ENCODE measurements around the gene SOX1. TPM values are rescaled to one million over a fixed set of nuclear protein-coding genes. Genes with fewer than 3 reads are reported as not detected.

SOX1 gene
- not detected for total RNA-seq

DNA sequence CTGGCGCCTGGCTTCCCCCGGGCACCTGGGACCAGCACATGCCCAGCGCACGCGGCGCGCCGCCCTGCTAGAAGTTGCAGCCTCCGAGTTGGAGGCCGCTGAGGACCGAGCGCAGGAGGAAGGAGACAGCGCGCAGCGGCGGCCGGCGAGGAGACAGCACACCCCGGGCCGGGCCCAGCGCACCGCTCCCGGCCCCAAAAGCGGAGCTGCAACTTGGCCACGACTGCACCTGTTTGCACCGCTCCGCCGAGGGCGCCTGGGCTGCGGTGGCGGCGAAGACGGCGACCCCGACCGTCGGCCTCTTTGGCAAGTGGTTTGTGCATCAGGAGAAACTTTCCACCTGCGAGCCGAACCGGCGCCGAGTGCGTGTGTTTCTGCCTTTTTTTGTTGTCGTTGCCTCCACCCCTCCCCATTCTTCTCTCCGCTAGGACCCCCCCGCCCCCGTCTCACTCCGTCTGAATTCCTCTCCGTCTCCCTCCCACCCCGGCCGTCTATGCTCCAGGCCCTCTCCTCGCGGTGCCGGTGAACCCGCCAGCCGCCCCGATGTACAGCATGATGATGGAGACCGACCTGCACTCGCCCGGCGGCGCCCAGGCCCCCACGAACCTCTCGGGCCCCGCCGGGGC lies at the start of gene SOX1:
SOX1 (plus strand) TSS at position 34 of the 626 bp plus-strand sequence; CDS start at position 544, 510 bp downstream.
- no peak within 1 kb of the TSS for H3K4me3 ChIP-seq (ENCODE audit: low read length)
- H3K9me3 ChIP-seq (ENCODE audit: low read depth, low read length): no peaks in the 10 kb centered on the region
- H3K27me3 ChIP-seq (ENCODE audit: insufficient read depth, low read length): peaks cover 71% of the 10 kb centered on the region
- H3K4me1 ChIP-seq (ENCODE audit: insufficient read depth, low read length): no peaks in the 10 kb centered on the region

- H3K27me3 ChIP-seq (ENCODE audit: insufficient read depth, low read length): no peaks in the 10 kb centered on the region
- no peaks in the 10 kb centered on the region for H3K9me3 ChIP-seq (ENCODE audit: low read depth, low read length)
- no peaks in the 10 kb centered on the region for H3K4me1 ChIP-seq (ENCODE audit: insufficient read depth, low read length)
- H3K4me3 ChIP-seq (ENCODE audit: low read length): no peak overlapping the region
Measured at GRCh38 chr13:112024577-112024976, 42.4 kb upstream of the SOX1 start.

DNA sequence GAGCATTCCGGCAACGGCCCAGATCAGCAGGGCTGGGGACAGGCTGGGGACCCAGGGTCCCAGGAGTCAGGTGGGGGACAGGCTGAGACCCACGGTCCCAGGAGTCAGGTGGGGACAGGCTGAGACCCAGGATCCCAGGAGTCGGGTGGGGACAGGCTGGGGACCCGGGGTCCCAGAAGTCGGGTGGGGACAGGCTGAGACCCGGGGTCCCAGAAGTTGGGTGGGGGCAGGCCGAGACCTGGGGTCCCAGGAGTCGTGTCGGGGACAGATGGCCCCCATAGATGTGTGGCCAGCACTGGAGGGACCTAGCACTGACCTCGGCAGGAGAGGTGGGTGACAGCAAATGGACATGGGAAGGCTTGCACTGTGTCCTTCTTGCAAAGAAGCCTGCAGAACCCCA lies 39.7 kb upstream of the SOX1 start:
- H3K27me3 ChIP-seq (ENCODE audit: insufficient read depth, low read length): no peaks in the 10 kb centered on the region
- no peaks in the 10 kb centered on the region for H3K4me1 ChIP-seq (ENCODE audit: insufficient read depth, low read length)
- H3K9me3 ChIP-seq (ENCODE audit: low read depth, low read length): no peaks in the 10 kb centered on the region
- H3K4me3 ChIP-seq (ENCODE audit: low read length): no peak overlapping the region

DNA sequence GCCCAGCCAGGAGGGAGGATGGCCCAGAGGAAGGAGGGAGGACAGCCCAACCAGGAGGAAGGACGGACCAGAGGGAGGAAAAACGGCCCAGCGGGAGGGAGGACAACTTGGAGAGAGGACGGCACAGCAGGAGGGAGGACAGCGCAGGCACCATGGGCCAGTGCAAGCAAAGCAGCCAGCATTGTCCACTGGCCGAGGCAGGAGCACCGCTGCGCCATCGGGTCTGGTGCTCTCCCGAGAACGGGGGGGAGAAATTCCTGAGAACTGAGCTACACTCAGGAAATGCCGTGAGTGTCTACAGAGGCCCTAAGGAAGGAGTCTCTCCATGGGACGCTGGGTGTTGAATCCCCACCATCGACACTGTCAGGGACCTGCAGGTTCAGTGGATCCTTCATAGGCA lies 38.5 kb upstream of the SOX1 start:
- Histone ChIP-seq H3K4me1 (ENCODE audit: insufficient read depth, low read length) (no peaks in the 10 kb centered on the region), H3K27me3 (ENCODE audit: insufficient read depth, low read length) (no peaks in the 10 kb centered on the region), H3K9me3 (ENCODE audit: low read depth, low read length) (no peaks in the 10 kb centered on the region), H3K4me3 (ENCODE audit: low read length) (no peak overlapping the region)

- H3K4me1 ChIP-seq (ENCODE audit: insufficient read depth, low read length): no peaks in the 10 kb centered on the region
- H3K9me3 ChIP-seq (ENCODE audit: low read depth, low read length): no peaks in the 10 kb centered on the region
- H3K4me3 ChIP-seq (ENCODE audit: low read length): no peak overlapping the region
- no peaks in the 10 kb centered on the region for H3K27me3 ChIP-seq (ENCODE audit: insufficient read depth, low read length)
Measured at GRCh38 chr13:112029143-112029542, 37.8 kb upstream of the SOX1 start.

DNA sequence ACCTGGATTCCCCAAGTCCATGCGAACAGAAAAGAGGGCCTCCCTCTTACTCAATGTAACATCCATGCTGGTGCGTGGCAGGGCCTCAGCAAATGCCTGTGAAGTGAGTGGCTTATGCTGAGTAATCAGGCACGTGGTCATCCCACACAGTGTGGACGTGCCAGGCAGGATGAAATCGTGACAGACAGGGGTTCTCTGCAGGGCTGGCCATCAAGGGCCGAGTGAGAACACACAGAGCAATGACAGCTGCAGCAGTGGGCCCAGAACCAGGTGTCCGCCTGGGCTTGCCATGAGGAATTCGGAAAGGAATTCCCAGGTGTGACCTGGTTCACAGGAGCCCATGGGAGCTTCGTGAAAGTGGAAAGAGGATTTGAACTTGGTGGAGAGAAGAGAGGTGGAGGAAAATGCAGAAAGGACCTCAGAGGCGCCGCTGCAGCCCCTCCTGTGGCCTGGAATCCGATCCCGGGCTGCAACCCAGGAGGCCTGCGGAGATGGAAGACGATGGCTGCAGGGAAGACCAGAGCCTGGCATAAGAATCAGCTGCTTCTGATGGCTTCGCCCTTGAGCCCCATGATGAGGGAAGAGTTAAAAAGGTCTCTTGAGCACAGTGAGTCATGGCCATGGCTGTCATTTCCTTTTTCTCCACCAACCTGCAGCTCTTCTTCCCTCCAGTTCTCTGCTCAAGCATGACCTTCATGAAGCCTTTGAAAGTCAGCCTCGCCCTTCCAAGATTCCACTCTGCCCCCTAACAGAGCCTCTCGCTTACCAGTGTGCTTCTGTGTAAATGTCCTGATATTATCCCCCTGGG lies 34.6 kb upstream of the SOX1 start:
- Histone ChIP-seq H3K27me3 (ENCODE audit: insufficient read depth, low read length) (no peaks in the 10 kb centered on the region), H3K4me1 (ENCODE audit: insufficient read depth, low read length) (no peaks in the 10 kb centered on the region), H3K4me3 (ENCODE audit: low read length) (no peak overlapping the region), H3K9me3 (ENCODE audit: low read depth, low read length) (no peaks in the 10 kb centered on the region)

DNA sequence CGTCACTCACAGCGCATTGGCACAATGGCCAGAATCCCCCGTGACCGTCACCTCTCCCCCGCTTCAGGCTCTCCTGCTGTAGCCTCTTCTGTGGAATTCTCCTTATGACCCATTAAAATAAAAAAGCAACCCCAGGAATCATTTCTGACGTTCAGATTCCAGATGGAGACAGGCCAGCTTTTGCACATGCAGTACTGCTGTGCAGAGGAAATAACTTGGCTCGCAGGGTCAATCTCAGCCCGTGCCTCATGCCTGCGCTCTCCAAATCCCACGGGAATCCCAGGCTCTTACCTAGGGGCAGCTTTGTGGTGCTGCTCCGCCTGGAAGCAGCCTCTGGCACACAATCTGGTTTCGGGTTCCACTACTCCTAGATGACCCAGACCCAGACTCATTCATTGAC lies 32.7 kb upstream of the SOX1 start:
- H3K4me1 ChIP-seq (ENCODE audit: insufficient read depth, low read length): no peaks in the 10 kb centered on the region
- no peaks in the 10 kb centered on the region for H3K27me3 ChIP-seq (ENCODE audit: insufficient read depth, low read length)
- H3K4me3 ChIP-seq (ENCODE audit: low read length): no peak overlapping the region
- H3K9me3 ChIP-seq (ENCODE audit: low read depth, low read length): no peaks in the 10 kb centered on the region

DNA sequence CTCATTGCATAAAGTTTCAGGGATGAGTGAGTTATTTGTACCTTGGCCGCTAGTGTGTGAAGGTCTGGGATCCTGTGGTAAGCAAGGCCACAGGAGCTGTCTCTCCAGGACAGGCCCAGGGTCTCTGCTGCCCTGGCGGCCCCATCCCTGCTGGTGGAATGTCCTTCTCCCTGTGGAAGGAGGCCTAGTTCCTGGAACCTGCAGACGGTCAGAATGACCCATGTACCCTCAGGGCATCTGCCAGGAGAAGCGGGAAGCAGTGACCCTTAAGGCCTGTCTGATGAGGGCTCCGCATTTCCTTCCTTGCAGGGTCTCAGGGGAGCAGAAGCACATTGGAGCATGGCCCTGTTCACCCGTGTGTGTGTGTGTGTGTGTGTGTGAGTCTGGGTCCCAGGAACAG lies 32.1 kb upstream of the SOX1 start:
- Histone ChIP-seq H3K4me3 (ENCODE audit: low read length) (no peak overlapping the region), H3K4me1 (ENCODE audit: insufficient read depth, low read length) (no peaks in the 10 kb centered on the region), H3K27me3 (ENCODE audit: insufficient read depth, low read length) (no peaks in the 10 kb centered on the region), H3K9me3 (ENCODE audit: low read depth, low read length) (no peaks in the 10 kb centered on the region)

GRCh38 chr13:112042496-112042895 lies 24.5 kb upstream of the SOX1 start:
- Histone ChIP-seq H3K9me3 (ENCODE audit: low read depth, low read length) (no peaks in the 10 kb centered on the region), H3K4me3 (ENCODE audit: low read length) (no peak overlapping the region), H3K4me1 (ENCODE audit: insufficient read depth, low read length) (no peaks in the 10 kb centered on the region), H3K27me3 (ENCODE audit: insufficient read depth, low read length) (peaks cover 7% of the 10 kb centered on the region)

- no peaks in the 10 kb centered on the region for H3K4me1 ChIP-seq (ENCODE audit: insufficient read depth, low read length)
- H3K4me3 ChIP-seq (ENCODE audit: low read length): no peak overlapping the region
- H3K27me3 ChIP-seq (ENCODE audit: insufficient read depth, low read length): peaks cover 82% of the 10 kb centered on the region
- H3K9me3 ChIP-seq (ENCODE audit: low read depth, low read length): no peaks in the 10 kb centered on the region
Measured at GRCh38 chr13:112052213-112052612, 14.7 kb upstream of the SOX1 start.

GRCh38 chr13:112053167-112053743 lies 13.7 kb upstream of the SOX1 start:
- H3K27me3 ChIP-seq (ENCODE audit: insufficient read depth, low read length): peaks cover 86% of the 10 kb centered on the region
- no peaks in the 10 kb centered on the region for H3K4me1 ChIP-seq (ENCODE audit: insufficient read depth, low read length)
- H3K4me3 ChIP-seq (ENCODE audit: low read length): no peak overlapping the region
- no peaks in the 10 kb centered on the region for H3K9me3 ChIP-seq (ENCODE audit: low read depth, low read length)

DNA sequence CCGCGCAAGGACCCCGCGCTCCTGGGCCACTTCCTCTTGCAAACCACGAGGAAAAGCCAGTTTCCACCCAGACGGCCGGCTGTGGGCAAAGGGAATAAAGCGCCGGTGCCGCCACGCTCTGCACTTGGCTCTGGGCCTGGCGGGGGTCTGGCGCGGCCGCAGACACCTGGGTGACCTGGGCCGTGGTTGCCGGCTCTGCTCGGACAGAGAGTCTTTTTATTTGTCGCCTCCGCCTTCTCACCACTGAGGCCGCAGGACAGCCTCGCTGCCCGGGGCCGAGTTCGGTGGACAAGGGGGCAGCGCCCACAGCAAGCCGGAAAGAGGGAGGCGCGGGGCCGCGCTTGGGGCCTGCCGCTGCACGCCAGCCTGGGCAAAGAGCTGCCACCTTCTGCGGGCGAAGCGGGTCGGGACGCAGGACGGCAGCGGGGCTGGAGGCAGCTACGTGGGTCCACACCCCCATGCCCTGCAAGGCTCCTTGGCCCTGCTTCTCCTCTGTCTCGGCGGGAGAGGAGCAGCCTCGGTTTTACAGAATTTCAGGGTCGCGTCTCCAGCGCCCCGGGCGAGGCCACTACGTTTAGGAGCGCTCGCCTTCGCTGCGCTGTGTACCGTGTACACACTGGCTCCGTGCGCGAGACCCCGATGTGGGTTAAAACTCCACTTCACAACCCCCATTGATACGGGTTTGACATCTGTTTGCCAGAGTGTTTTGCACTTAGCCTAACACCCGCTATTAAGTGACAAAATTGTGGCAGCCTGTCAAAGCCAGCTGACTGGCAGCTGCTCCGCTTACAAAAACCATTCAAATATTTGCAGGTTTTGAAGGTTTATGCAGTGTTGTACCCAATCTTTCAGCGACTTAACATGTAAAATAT lies 13.0 kb upstream of the SOX1 start:
- Histone ChIP-seq H3K9me3 (ENCODE audit: low read depth, low read length) (no peaks in the 10 kb centered on the region), H3K4me1 (ENCODE audit: insufficient read depth, low read length) (no peaks in the 10 kb centered on the region), H3K4me3 (ENCODE audit: low read length) (no peak overlapping the region), H3K27me3 (ENCODE audit: insufficient read depth, low read length) (peaks cover 93% of the 10 kb centered on the region)

- Histone ChIP-seq H3K27me3 (ENCODE audit: insufficient read depth, low read length) (peaks cover 95% of the 10 kb centered on the region), H3K4me1 (ENCODE audit: insufficient read depth, low read length) (no peaks in the 10 kb centered on the region), H3K9me3 (ENCODE audit: low read depth, low read length) (no peaks in the 10 kb centered on the region), H3K4me3 (ENCODE audit: low read length) (no peak overlapping the region)
Measured at GRCh38 chr13:112054616-112055015, 12.3 kb upstream of the SOX1 start.

- peaks cover 95% of the 10 kb centered on the region for H3K27me3 ChIP-seq (ENCODE audit: insufficient read depth, low read length)
- H3K4me3 ChIP-seq (ENCODE audit: low read length): no peak overlapping the region
- H3K9me3 ChIP-seq (ENCODE audit: low read depth, low read length): no peaks in the 10 kb centered on the region
- H3K4me1 ChIP-seq (ENCODE audit: insufficient read depth, low read length): no peaks in the 10 kb centered on the region
Measured at GRCh38 chr13:112055036-112055914, 11.7 kb upstream of the SOX1 start.
